ENCODE measurements around the gene S100A7A. TPM values are rescaled to one million over a fixed set of nuclear protein-coding genes. Genes with fewer than 3 reads are reported as not detected.

The S100A7A gene
- total RNA-seq, 6 donors from 2014 or later, result not detected

DNA sequence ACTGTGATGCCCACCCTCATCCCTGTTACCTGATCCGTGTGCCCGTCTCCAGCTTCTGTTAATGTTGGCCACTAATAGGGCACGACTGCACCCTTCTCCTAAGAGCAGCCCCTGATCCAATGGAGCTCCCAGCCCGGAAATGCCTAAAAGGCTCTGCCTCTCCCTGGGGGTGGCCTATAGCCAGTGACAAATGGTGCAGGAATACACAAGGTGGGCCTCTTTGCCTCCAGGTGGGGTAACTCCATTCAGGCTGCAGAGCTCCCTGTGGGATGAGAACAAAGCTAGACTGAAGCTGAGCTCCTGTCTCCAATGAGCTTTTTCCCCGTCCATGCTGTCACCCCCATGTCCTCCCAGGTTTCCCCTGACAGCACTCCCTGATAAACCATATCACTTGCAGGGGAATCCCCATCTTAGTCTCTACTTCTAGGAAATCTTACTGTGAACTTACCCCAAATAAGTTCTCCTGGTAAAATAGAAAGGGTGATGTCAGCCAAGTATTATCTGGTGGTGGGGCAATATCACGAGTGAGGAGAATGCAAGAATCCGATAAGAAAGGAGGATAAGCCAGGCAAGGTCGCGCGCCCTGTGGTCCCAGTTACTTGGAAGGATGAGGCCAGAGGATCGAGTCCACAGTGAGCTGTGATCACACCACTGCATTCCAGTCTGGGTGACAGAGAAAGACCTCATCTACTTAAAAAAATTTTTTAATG, 18.6 kb downstream of the S100A7A start:
- H3K9me3 ChIP-seq, result no peaks in the 10 kb centered on the region
- H3K4me1 ChIP-seq, result no peaks in the 10 kb centered on the region
- no peak for DNase-seq
- no peak for ATAC-seq (ENCODE audit: low FRiP score in 2 of 2)
- 77 to 80% methylated on average over 11 of the region's 11 CpGs for WGBS, 2 donors
- H3K27me3 ChIP-seq, result no peaks in the 10 kb centered on the region
- no peak overlapping the region for H3K4me3 ChIP-seq
- TF ChIP-seq POLR2A (IDR thresholded peaks at IDR 0.05), result no peak
- TF ChIP-seq POLR2AphosphoS5 (IDR thresholded peaks at IDR 0.05), result no peak
- no peak overlapping the region for H3K27ac ChIP-seq
- no peaks in the 10 kb centered on the region for H3K36me3 ChIP-seq

DNA sequence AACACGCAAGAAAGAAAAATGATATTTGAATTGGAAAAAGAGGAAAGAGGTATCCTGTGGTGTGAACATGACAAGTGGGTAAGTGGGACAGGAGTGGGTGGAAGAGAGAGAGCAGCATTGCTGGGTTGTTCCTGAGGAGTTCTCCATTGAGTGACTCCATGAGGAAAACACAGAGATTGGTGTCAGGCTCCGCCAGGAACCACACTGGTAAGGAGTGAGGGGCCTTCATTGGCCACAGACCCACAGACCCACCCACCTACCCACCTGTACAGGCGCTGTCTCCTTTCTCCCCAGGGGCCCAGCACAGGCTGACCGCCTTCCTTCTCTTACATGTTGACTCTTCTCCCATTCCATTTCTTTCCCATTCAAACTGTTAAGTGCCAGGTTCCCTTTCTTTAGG, 20.9 kb downstream of the S100A7A start:
- H3K9me3 ChIP-seq, result no peaks in the 10 kb centered on the region
- DNase-seq (no peak), ATAC-seq (ENCODE audit: low FRiP score in 2 of 2) (no peak)
- no peak overlapping the region for H3K27ac ChIP-seq
- no peaks in the 10 kb centered on the region for H3K36me3 ChIP-seq
- TF ChIP-seq, protein P1, sequence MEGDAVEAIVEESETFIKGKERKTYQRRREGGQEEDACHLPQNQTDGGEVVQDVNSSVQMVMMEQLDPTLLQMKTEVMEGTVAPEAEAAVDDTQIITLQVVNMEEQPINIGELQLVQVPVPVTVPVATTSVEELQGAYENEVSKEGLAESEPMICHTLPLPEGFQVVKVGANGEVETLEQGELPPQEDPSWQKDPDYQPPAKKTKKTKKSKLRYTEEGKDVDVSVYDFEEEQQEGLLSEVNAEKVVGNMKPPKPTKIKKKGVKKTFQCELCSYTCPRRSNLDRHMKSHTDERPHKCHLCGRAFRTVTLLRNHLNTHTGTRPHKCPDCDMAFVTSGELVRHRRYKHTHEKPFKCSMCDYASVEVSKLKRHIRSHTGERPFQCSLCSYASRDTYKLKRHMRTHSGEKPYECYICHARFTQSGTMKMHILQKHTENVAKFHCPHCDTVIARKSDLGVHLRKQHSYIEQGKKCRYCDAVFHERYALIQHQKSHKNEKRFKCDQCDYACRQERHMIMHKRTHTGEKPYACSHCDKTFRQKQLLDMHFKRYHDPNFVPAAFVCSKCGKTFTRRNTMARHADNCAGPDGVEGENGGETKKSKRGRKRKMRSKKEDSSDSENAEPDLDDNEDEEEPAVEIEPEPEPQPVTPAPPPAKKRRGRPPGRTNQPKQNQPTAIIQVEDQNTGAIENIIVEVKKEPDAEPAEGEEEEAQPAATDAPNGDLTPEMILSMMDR (IDR thresholded peaks at IDR 0.05), result no peak
- TF ChIP-seq POLR2A (IDR thresholded peaks at IDR 0.05), result no peak
- no peak for TF ChIP-seq POLR2AphosphoS5 (IDR thresholded peaks at IDR 0.05)
- no peak for TF ChIP-seq EP300 (IDR thresholded peaks at IDR 0.05)
- no peaks in the 10 kb centered on the region for H3K4me1 ChIP-seq
- 88 to 92% methylated on average over 4 of the region's 4 CpGs for WGBS, 2 donors
- no peak overlapping the region for H3K4me3 ChIP-seq
- H3K27me3 ChIP-seq, result no peaks in the 10 kb centered on the region

DNA sequence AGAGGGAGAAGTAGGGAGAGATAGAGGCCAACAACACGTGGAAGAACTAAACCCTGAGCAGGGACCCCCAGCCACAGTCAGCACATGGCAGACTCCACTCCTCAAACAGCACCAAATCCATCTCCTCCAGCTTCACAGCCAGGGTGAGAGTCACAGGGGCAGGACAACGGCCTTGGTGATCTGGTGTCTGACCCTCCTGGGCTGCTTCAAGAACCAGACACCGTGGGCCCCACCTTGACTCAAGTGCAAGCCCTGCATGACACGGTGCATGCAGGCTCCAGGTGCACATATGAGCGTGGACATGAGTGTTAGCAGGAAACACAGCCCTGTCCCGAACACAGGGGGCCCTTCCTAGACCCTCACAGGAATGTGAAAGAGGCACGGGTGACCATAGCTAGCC, 22.3 kb downstream of the S100A7A start:
- Histone ChIP-seq H3K27me3 (no peaks in the 10 kb centered on the region), H3K4me3 (no peak overlapping the region), H3K27ac (no peak overlapping the region), H3K9me3 (no peaks in the 10 kb centered on the region), H3K4me1 (no peaks in the 10 kb centered on the region), H3K36me3 (no peaks in the 10 kb centered on the region)
- DNase-seq (no peak), ATAC-seq (ENCODE audit: low FRiP score in 2 of 2) (no peak)
- WGBS, 2 donors, result 51 to 75% methylated on average over 4 to 7 of the region's 7 CpGs
- TF ChIP-seq, protein P1 (IDR thresholded peaks at IDR 0.05), result no peak
- TF ChIP-seq EP300 (IDR thresholded peaks at IDR 0.05), result no peak
- no peak for TF ChIP-seq POLR2A (IDR thresholded peaks at IDR 0.05)
- no peak for TF ChIP-seq POLR2AphosphoS5 (IDR thresholded peaks at IDR 0.05)

DNA sequence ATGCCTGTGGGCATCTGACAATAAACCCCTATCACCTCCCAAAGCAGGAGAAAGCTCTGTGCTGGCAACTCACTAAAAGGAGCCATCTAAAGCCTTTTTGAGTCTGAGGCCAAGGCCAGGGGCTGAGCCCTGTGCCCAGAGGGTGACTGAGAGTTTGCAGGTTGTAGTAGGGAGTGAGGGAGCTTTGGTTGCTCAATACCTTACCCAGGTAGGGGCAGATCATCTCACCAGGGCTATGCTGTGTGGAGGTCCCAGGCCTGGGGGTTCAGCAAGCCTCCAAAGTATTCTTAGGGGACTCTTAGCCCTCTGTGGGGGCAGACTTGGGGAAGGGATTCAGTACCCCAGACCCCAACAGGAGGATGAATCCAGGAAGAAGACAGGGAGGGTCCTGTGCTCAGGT, 23.0 kb downstream of the S100A7A start:
- Histone ChIP-seq H3K4me1 (no peaks in the 10 kb centered on the region), H3K27me3 (no peaks in the 10 kb centered on the region), H3K27ac (no peak overlapping the region), H3K36me3 (no peaks in the 10 kb centered on the region), H3K4me3 (no peak overlapping the region), H3K9me3 (no peaks in the 10 kb centered on the region)
- no peak for DNase-seq
- ATAC-seq (ENCODE audit: low FRiP score in 2 of 2), result no peak
- TF ChIP-seq POLR2AphosphoS5 (IDR thresholded peaks at IDR 0.05) (no peak), EP300 (IDR thresholded peaks at IDR 0.05) (no peak), POLR2A (IDR thresholded peaks at IDR 0.05) (no peak)
- TF ChIP-seq, protein P1 (IDR thresholded peaks at IDR 0.05), result no peak

DNA sequence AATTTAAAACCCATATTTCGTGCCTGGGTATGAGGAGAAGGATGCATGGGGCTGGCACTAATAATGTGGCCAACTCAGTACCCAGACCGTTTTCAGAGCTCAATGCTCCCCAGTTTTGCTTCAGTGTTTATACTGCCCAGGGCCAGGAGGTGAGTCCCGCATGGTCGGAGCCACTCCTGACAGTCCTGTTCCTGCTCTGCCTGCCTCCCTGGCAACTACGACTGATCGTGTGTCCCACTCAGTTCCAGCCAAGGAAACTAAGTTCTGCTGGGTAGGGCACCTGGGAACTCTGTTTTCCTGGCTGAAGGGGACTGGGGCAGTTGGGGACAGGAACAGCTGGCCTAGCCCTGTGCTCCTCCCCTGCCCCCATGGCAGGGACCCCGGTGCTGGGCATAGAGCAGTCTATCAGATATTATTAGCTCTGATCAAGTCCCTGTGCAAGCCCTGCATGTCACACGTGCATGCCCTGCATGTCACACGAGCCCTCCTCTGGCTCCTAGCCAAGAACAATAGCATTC, 25.0 kb downstream of the S100A7A start:
- H3K9me3 ChIP-seq, result no peaks in the 10 kb centered on the region
- H3K27ac ChIP-seq, result no peak overlapping the region
- no peak overlapping the region for H3K4me3 ChIP-seq
- 60 to 63% methylated on average over 9 of the region's 9 CpGs for WGBS, 2 donors
- TF ChIP-seq, protein P1 (IDR thresholded peaks at IDR 0.05), result no peak
- TF ChIP-seq EP300 (IDR thresholded peaks at IDR 0.05) (no peak), POLR2AphosphoS5 (IDR thresholded peaks at IDR 0.05) (no peak), POLR2A (IDR thresholded peaks at IDR 0.05) (no peak)
- ATAC-seq (ENCODE audit: low FRiP score in 2 of 2) (no peak), DNase-seq (no peak)
- no peaks in the 10 kb centered on the region for H3K36me3 ChIP-seq
- no peaks in the 10 kb centered on the region for H3K27me3 ChIP-seq
- H3K4me1 ChIP-seq, result no peaks in the 10 kb centered on the region
